ENCODE measurements around the gene UTP25. TPM values are rescaled to one million over a fixed set of nuclear protein-coding genes. Genes with fewer than 3 reads are reported as not detected.
"Not testable (repeated sequence)": the region's sequence is repeated elsewhere in the genome, so short reads cannot be mapped to it uniquely, and the experiment has no call there.

The UTP25 gene
- polyA plus RNA-seq, 12 donors = 6.4 to 8.9 (median 7.4) TPM; not detected in 1

DNA sequence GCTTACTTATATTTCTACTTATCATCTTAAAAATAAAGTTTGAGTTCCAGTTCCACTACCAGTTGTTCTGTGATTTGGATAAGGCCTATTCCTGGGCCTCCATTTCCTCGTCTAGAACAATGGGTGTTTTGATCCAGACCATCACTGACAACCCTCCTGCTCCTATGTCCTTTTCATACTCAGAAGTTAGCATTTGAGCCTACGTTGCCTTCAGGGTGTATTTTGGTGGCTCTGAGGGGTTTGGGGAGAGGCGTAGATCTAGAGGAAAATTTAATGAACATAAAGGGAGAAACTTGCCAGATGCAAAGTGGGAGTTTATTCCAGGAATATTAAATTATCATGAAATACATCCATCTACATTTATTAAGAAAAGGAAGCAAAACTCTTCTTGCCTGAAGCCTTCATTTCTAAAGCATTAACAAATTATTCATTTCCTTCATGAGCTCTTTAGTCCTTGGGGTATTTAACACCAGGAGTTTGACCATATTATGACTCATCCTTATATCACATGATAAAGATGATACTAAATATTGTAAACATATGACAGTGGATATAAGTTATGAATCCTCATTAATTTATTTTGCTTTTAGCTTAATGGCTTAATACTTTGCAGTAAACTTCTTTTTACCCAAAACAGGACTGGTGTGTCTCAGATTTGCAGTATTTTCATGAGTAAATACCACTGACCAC, 63.0 kb downstream of the UTP25 start:
- DNase-seq = no peak

DNA sequence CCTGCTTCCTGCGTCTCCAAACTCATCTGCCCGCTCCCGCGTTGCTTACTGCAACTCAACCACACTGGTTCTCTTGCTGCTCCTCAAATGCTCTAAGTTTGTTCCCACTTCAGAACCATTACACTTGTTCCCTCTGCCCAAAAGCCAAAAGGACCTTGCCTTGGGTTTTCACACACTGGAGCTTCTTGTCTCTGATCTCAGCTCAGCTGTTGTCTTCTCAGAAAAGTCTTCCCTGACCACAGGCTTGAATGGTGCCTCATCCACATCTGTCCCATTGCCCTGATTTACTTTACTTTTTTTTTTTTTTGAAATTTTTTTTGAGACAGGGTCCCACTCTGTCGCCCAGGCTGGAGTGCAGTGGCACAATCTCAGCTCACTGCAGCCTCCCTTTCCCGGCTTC, 66.0 kb downstream of the UTP25 start:
- no peak for DNase-seq

DNA sequence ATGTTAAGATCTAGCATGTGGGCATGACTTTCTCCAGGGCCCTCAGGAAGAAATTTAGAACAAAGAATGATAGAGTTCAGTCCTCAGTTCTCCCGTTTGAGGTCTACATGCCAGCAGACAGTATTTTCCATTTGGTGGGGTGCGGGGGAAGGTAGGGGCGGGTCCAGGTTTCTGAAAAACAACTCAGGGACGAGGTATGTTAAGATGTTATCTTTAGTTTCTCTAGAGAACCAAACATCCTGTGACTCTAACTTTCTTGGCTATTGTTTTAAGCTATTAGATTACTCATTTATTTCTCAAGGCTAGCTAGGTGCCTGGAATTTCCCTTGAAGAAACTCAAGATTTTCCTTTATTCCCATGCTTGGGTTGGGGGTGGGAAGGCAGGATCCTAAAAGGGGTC, 67.9 kb downstream of the UTP25 start:
- no peak for DNase-seq

DNA sequence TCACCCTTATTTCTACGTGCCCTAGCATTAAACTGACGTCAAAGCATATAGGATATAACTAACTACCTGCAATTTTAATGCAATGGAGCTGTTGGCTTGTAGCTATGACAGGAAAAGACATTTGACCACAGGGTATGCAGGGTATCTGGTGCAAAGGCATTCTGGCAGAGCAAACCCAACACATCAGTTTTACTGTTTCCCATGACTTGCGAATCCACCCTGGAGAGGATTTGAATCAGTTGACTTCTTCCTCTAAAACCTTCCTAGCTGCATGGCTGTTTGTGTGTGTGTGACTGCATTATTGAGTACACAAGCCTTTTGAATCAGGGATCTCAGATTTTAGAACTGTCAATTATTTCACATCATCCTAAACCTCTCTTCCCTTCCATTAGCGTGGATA, 68.6 kb downstream of the UTP25 start:
- no peak for DNase-seq

DNA sequence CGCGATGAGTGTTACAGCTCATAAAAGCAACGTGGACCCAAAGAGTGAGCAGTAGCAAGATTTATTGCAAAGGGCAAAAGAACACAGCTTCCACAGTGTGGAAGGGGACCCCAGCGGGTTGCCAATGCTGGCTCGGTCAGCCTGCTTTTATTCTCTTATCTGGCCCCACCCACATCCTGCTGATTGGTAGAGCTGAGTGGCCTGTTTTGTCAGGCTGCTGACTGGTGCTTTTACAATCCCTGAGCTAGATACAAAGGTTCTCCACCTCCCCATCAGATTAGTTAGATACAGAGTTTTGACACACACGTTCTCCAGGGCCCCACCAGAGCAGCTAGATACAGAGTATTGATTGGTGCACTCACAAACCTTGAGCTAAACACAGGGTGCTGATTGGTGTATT, 70.5 kb downstream of the UTP25 start:
- DNase-seq = not testable (repeated sequence)

DNA sequence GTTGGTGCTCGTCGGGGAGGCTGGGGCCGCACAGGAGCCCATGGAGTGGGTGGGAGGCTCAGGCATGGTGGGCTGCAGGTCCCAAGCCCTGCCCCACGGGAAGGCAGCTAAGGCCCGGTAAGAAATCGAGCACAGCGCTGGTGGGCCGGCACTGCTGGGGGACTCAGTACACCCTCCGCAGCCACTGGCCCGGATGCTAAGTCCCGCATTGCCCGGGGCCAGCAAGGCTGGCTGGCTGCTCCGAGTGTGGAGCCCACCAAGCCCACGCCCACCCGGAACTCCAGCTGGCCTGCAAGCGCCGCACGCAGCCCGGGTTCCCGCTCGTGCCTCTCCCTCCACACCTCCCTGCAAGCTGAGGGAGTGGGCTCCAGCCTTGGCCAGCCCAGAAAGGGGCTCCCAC, 71.1 kb downstream of the UTP25 start:
- not testable (repeated sequence) for DNase-seq

DNA sequence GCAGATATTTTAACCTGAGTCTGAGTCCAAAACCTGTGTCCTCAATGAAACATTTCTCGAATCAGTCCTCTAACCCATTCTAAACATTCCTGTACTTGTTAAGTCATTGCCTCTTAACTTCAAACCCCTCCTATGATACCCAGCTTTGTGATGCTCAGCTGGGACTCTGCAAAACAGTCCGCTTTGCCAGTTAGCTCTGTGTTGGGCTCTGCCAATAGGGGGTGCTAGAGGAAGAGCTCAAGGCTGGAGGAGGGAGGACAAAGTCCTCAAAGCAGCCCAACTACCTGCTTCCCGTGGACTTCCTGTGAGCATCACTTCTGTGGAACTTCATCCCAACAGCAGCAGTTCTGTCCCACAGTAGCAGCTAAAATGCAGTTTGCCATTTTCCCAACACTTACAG, 72.2 kb downstream of the UTP25 start:
- DNase-seq = no peak

DNA sequence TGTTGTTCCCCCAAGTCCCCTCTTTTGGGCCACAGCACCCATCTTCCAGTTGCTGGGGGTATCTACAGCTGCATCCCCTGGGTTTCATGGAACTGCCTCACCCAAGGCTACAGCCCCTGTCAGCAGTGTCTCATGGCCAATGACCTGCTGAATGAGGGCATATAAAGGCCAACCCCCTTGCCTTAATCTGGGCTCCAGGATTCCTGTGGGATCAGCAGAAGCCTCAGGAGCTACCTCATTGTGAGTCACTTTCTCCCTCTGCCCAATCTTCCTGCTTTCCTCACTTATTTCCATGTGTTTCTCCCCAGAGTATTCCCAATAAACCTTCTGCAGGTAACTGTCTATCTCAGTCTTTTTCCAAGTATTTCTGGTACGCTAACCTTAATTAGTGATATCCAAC, 73.0 kb downstream of the UTP25 start:
- no peak for DNase-seq

DNA sequence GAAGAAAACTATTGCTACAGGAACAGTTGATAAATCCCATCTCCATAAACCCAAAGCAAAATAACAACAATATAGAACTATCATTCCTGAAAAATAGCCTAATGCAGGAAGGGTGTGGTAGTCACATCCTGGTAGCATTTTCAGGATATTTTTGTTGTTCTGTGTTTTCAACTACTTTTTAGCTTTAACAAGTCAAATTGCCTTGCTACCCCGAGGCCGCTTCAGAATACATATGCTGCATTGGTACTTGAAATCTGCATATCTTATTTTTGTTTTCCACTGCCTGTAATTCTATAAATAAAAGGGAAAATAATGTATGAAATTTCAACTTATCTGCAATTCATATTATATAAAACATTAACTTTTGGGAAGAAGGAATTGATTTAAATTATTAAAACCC, 73.4 kb downstream of the UTP25 start:
- no peak for DNase-seq

DNA sequence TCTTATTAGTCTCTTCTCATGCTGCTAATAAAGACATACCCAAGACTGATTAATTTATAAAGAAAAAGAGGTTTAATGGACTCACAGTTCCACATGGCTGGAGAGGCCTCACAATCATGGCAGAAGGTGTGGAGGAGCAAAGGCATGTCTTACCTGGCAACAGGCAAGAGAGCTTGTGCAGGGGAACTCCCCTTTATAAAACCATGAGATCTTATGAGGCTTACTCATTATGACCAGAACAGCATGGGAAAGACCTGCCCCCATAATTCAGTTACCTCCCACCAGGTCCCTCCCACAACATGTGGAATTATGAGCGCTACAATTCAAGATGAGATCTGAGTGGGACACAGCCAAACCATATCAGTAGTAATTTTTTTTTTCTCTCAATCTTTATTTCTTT, 77.0 kb downstream of the UTP25 start:
- DNase-seq = not testable (repeated sequence)

Other genes starting within 250 kb of the UTP25 start
- under 1 TPM in 6 of 12 donors, not detected in 6; 0.11 to 0.61 (median 0.25) TPM for gene CAMK1G, start 244.3 kb upstream of the UTP25 start, polyA plus RNA-seq (ENCODE audit: insufficient read length in 12 of 12)
- gene LAMB3, start 175.5 kb upstream of the UTP25 start, polyA plus RNA-seq (ENCODE audit: insufficient read length in 12 of 12) = 10 to 100 TPM in 2 of 12 donors, 1 to 10 TPM in 3, under 1 TPM in 6, not detected in 1; 0.34 to 21.8 (median 0.85) TPM
- gene G0S2, start 152.6 kb upstream of the UTP25 start, polyA plus RNA-seq (ENCODE audit: insufficient read length in 12 of 12) = 10 to 100 TPM in 1 of 12 donors, 1 to 10 TPM in 10, not detected in 1; 1.4 to 52.5 (median 3.4) TPM
- gene HSD11B1, start 123.1 kb upstream of the UTP25 start, polyA plus RNA-seq (ENCODE audit: insufficient read length in 12 of 12) = under 1 TPM in 6 of 12 donors, not detected in 6; 0.16 to 0.45 (median 0.26) TPM
- 10 to 100 TPM in 2 of 12 donors, 1 to 10 TPM in 9, not detected in 1; 1.4 to 28.0 (median 3.3) TPM for gene TRAF3IP3, start 71.9 kb upstream of the UTP25 start, polyA plus RNA-seq (ENCODE audit: insufficient read length in 12 of 12)
- 1 to 10 TPM in 11 of 12 donors, not detected in 1; 2.2 to 3.2 (median 2.8) TPM for gene C1orf74, start 43.4 kb upstream of the UTP25 start, polyA plus RNA-seq (ENCODE audit: insufficient read length in 12 of 12)
- gene IRF6, start 21.8 kb upstream of the UTP25 start, polyA plus RNA-seq (ENCODE audit: insufficient read length in 12 of 12) = 10 to 100 TPM in 3 of 12 donors, 1 to 10 TPM in 2, under 1 TPM in 6, not detected in 1; 0.37 to 30.1 (median 0.75) TPM
- 1 to 10 TPM in 11 of 12 donors, not detected in 1; 1.0 to 6.1 (median 1.6) TPM for gene SYT14, start 110.2 kb downstream of the UTP25 start, polyA plus RNA-seq (ENCODE audit: insufficient read length in 12 of 12)

All from muscle of arm (tissue), 12 donors.